ENCODE measurements around the gene PDAP1.

DNA sequence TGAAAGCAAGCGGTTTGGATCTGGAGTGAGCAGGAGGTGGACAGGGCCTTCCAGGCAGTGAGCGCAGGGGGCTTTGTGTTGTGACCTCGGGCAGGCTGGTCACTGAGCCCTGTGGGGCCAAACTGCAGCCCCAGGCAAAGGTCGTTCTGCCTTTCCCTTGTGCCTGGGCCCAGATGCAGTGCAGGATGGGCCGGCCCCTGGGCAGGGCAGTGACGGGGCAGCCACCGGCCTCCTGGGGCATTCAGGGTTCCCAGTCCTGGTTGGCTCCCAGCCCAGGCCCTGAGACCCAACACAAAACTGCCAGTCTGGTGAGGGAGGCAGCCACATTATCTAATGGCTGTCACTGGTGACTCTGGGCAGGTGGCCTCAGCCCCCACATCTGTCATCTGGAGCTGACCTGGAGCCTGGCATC is 26.7 kb downstream of the PDAP1 start:
- TF ChIP-seq, protein P1, sequence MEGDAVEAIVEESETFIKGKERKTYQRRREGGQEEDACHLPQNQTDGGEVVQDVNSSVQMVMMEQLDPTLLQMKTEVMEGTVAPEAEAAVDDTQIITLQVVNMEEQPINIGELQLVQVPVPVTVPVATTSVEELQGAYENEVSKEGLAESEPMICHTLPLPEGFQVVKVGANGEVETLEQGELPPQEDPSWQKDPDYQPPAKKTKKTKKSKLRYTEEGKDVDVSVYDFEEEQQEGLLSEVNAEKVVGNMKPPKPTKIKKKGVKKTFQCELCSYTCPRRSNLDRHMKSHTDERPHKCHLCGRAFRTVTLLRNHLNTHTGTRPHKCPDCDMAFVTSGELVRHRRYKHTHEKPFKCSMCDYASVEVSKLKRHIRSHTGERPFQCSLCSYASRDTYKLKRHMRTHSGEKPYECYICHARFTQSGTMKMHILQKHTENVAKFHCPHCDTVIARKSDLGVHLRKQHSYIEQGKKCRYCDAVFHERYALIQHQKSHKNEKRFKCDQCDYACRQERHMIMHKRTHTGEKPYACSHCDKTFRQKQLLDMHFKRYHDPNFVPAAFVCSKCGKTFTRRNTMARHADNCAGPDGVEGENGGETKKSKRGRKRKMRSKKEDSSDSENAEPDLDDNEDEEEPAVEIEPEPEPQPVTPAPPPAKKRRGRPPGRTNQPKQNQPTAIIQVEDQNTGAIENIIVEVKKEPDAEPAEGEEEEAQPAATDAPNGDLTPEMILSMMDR (conservative IDR thresholded peaks at IDR 0.05) = no peak
- TF ChIP-seq EZH2 (IDR thresholded peaks at IDR 0.05; ENCODE audit: low read depth) = no peak
